GM21360 (cell line): ENCODE measurements around the gene VPS50.
A peak's percentile ranks its signal among the peaks of the same experiment; 100 is the strongest.

Source experiments
- ATAC-seq: cut with Tn5 transposase; IDR thresholded peaks from one replicate; pipeline ENCODE4 v1.9.1; 2021; ENCODE audit warnings: mild to moderate bottlenecking, moderate library complexity; ENCODE audit not compliant: unreplicated experiment

VPS50 gene

GRCh38 chr7:93231799-93232672 lies at the start of gene VPS50:
VPS50 (plus strand) TSS chr7:93232366; CDS start chr7:93232468, 102 bp downstream.
- ATAC-seq, result peak; percentile 99

- ATAC-seq, result no peak
Measured at GRCh38 chr7:93185303-93186027, 46.7 kb upstream of the VPS50 start.

- no peak for ATAC-seq
Measured at GRCh38 chr7:93188870-93189634, 43.1 kb upstream of the VPS50 start.

GRCh38 chr7:93194386-93194785 lies 37.8 kb upstream of the VPS50 start:
- no peak for ATAC-seq

- no peak for ATAC-seq
Measured at GRCh38 chr7:93196336-93196735, 35.8 kb upstream of the VPS50 start.

- no peak for ATAC-seq
Measured at GRCh38 chr7:93198472-93198871, 33.7 kb upstream of the VPS50 start.

- ATAC-seq, result no peak
Measured at GRCh38 chr7:93202594-93203250, 29.4 kb upstream of the VPS50 start.

GRCh38 chr7:93203496-93203895 lies 28.7 kb upstream of the VPS50 start:
- ATAC-seq, result no peak

GRCh38 chr7:93205046-93205445 lies 27.1 kb upstream of the VPS50 start:
- ATAC-seq, result no peak

- ATAC-seq, result no peak
Measured at GRCh38 chr7:93211228-93211818, 20.8 kb upstream of the VPS50 start.

- ATAC-seq, result no peak
Measured at GRCh38 chr7:93212881-93213280, 19.3 kb upstream of the VPS50 start.

GRCh38 chr7:93218997-93219827 lies 13.0 kb upstream of the VPS50 start:
- no peak for ATAC-seq

GRCh38 chr7:93219868-93220267 lies 12.3 kb upstream of the VPS50 start:
- no peak for ATAC-seq

- no peak for ATAC-seq
Measured at GRCh38 chr7:93226310-93226709, 5.9 kb upstream of the VPS50 start, which contains the start of gene HEPACAM2. HEPACAM2 (minus strand) TSS chr7:93226469.

- ATAC-seq, result no peak
Measured at GRCh38 chr7:93228302-93228701, 3.9 kb upstream of the VPS50 start.

- no peak for ATAC-seq
Measured at GRCh38 chr7:93231259-93231658, 907 bp upstream of the VPS50 start.

GRCh38 chr7:93232673-93233018 lies 480 bp downstream of the VPS50 start:
- no peak for ATAC-seq

- ATAC-seq, result no peak
Measured at GRCh38 chr7:93235541-93235940, 3.4 kb downstream of the VPS50 start.

- ATAC-seq, result no peak
Measured at GRCh38 chr7:93238131-93238530, 6.0 kb downstream of the VPS50 start.

- no peak for ATAC-seq
Measured at GRCh38 chr7:93238748-93239147, 6.6 kb downstream of the VPS50 start.
